ENCODE measurements around the gene HSDL2.
"Not testable (repeated sequence)": the region's sequence is repeated elsewhere in the genome, so short reads cannot be mapped to it uniquely, and the experiment has no call there.

Gene HSDL2

DNA sequence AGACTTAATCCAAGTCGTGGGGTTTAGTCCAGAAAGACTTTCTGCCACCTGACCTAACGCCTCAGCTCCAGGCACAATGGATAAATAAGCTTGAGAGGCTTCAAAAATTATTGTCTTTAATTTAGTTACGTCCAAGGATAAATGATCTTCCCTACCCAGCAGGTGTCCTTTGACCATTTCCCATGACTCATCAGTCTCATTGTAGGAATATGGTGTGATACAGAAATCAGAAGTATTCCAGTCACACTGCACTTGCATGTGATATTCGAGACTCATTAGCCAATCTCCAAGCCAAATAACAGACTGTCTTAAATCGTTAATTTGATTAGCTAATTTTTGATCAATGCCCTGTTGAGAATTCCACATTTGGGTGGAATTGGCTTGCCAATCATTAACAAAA is 13.2 kb downstream of the HSDL2 start:
- H3K27ac Mint-ChIP-seq, H3K9me3 Mint-ChIP-seq, H3K27me3 Mint-ChIP-seq, H3K4me3 Mint-ChIP-seq, DNase-seq, CTCF ChIA-PET, H3K36me3 Mint-ChIP-seq, H3K4me1 Mint-ChIP-seq: not testable (repeated sequence)

- CTCF ChIA-PET, result no interaction called here
- Mint-ChIP-seq H3K4me3 (no peak overlapping the region), H3K27ac (no peak overlapping the region), H3K36me3 (peaks cover 7% of the 10 kb centered on the region), H3K27me3 (no peaks in the 10 kb centered on the region), H3K9me3 (peaks cover 13% of the 10 kb centered on the region), H3K4me1 (no peaks in the 10 kb centered on the region)
- no peak for DNase-seq
Measured at GRCh38 chr9:112396416-112396815, 16.5 kb downstream of the HSDL2 start.

GRCh38 chr9:112396872-112397271 is 17.0 kb downstream of the HSDL2 start:
- Mint-ChIP-seq H3K27ac (no peak overlapping the region), H3K36me3 (peaks cover 7% of the 10 kb centered on the region), H3K9me3 (peaks cover 13% of the 10 kb centered on the region), H3K27me3 (no peaks in the 10 kb centered on the region), H3K4me3 (no peak overlapping the region), H3K4me1 (no peaks in the 10 kb centered on the region)
- CTCF ChIA-PET, result no interaction called here
- no peak for DNase-seq

- peaks cover 13% of the 10 kb centered on the region for H3K36me3 Mint-ChIP-seq
- H3K4me3 Mint-ChIP-seq, result no peak overlapping the region
- DNase-seq, result no peak
- CTCF ChIA-PET, result no interaction called here
- H3K9me3 Mint-ChIP-seq, result peaks cover 13% of the 10 kb centered on the region
- no peak overlapping the region for H3K27ac Mint-ChIP-seq
- H3K4me1 Mint-ChIP-seq, result no peaks in the 10 kb centered on the region
- H3K27me3 Mint-ChIP-seq, result no peaks in the 10 kb centered on the region
Measured at GRCh38 chr9:112401175-112401815, 21.4 kb downstream of the HSDL2 start.

GRCh38 chr9:112403614-112404201 is 23.8 kb downstream of the HSDL2 start:
- Mint-ChIP-seq H3K27me3 (no peaks in the 10 kb centered on the region), H3K4me3 (no peak overlapping the region), H3K27ac (no peak overlapping the region), H3K4me1 (no peaks in the 10 kb centered on the region), H3K36me3 (peaks cover 13% of the 10 kb centered on the region), H3K9me3 (peaks cover 4% of the 10 kb centered on the region)
- DNase-seq, result no peak
- CTCF ChIA-PET, result interaction anchor here (0.5 kb wide), 1 partner anchor 10 kb away, joined by 3 read pairs; no protein-coding TSS in a partner anchor

DNA sequence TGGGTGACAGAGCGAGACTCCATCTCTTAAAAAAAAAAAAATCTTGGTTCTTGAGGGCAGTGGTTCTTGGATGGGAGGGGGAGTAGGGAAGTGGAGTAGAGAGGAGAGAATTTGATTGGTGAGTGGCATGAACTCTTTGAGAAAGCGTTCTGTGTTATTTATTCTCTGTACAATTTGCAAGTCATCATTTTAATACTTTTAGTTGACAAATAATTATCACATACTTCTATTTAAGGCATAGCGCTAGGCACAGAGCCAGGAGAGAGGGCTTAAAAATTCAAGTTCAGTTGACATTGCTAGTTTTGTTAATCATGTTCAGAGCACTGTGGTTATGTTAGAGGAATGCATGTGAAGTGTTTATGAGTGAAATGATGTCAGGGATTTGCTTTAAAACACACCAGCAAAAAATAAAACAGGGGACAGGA is 24.6 kb downstream of the HSDL2 start:
- CTCF ChIA-PET, result no interaction called here
- no peaks in the 10 kb centered on the region for H3K9me3 Mint-ChIP-seq
- H3K27me3 Mint-ChIP-seq, result no peaks in the 10 kb centered on the region
- no peak overlapping the region for H3K4me3 Mint-ChIP-seq
- DNase-seq, result no peak
- H3K36me3 Mint-ChIP-seq, result peaks cover 13% of the 10 kb centered on the region
- H3K27ac Mint-ChIP-seq, result no peak overlapping the region
- H3K4me1 Mint-ChIP-seq, result no peaks in the 10 kb centered on the region

DNA sequence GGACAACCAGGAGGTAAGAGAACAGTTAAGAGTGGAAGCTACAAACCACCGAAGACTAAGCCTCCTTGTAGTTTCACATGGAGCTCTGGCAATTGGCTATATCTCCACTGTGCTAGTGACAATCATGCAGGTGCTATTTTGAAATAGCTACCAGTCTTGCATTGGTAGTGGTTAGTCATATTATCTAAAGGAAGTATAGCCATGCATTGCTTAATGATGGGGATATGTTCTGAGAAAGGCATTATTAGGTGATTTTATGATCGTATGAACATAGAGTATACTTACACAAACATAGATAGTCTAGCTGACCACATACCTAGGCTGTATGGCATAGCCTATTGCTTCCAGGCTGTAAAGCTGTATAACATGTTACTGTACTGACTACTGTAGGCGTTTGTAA is 28.4 kb downstream of the HSDL2 start:
- peaks cover 14% of the 10 kb centered on the region for H3K36me3 Mint-ChIP-seq

GRCh38 chr9:112408819-112409218 is 28.9 kb downstream of the HSDL2 start:
- Mint-ChIP-seq H3K27ac (no peak overlapping the region), H3K27me3 (no peaks in the 10 kb centered on the region), H3K36me3 (peaks cover 14% of the 10 kb centered on the region), H3K4me3 (no peak overlapping the region), H3K9me3 (no peaks in the 10 kb centered on the region), H3K4me1 (no peaks in the 10 kb centered on the region)
- no peak for DNase-seq
- CTCF ChIA-PET, result interaction anchor here (0.6 kb wide), 1 partner anchor 495 kb away, joined by 3 read pairs; no protein-coding TSS in a partner anchor

More for the DNA sequence above, 28.4 kb downstream of the HSDL2 start:
- Mint-ChIP-seq H3K9me3 (no peaks in the 10 kb centered on the region), H3K27ac (no peak overlapping the region), H3K27me3 (no peaks in the 10 kb centered on the region), H3K4me3 (no peak overlapping the region), H3K4me1 (no peaks in the 10 kb centered on the region)
- no peak for DNase-seq
- CTCF ChIA-PET, result no interaction called here

- Mint-ChIP-seq H3K4me1 (no peaks in the 10 kb centered on the region), H3K36me3 (peaks cover 14% of the 10 kb centered on the region), H3K27me3 (no peaks in the 10 kb centered on the region), H3K9me3 (no peaks in the 10 kb centered on the region), H3K27ac (no peak overlapping the region), H3K4me3 (no peak overlapping the region)
- no peak for DNase-seq
- CTCF ChIA-PET, result no interaction called here
Measured at GRCh38 chr9:112409758-112410157, 29.9 kb downstream of the HSDL2 start.

DNA sequence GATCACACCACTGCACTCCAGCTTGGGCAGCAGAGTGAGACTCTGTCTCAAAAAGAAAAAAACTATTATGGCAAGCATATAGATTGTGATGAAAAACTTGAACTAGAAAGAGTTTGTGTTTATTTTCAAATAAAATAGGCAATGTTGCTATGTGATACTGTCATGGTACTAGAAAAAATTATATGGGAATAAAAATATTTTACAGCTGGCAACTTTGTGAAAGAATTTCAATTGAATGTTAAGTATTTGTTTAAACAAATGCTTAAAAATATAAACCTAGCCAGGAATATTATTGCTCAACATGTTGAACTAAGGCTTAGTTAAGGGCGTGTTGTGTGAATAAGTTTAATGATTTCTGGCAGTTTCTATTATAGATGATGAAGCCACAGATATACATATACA is 31.7 kb downstream of the HSDL2 start:
- CTCF ChIA-PET, result no interaction called here
- no peaks in the 10 kb centered on the region for H3K27me3 Mint-ChIP-seq
- no peak for DNase-seq

GRCh38 chr9:112413728-112414127 is 33.8 kb downstream of the HSDL2 start:
- CTCF ChIA-PET, result interaction anchor here (0.8 kb wide), 1 partner anchor 10 kb away, joined by 3 read pairs; no protein-coding TSS in a partner anchor
- H3K9me3 Mint-ChIP-seq, H3K36me3 Mint-ChIP-seq, DNase-seq, H3K27ac Mint-ChIP-seq, H3K27me3 Mint-ChIP-seq, H3K4me1 Mint-ChIP-seq, H3K4me3 Mint-ChIP-seq: not testable (repeated sequence)

More for the DNA sequence above, 31.7 kb downstream of the HSDL2 start:
- Mint-ChIP-seq H3K4me1 (no peaks in the 10 kb centered on the region), H3K9me3 (no peaks in the 10 kb centered on the region), H3K4me3 (no peak overlapping the region), H3K27ac (no peak overlapping the region), H3K36me3 (peaks cover 10% of the 10 kb centered on the region)

- no peak overlapping the region for H3K4me3 Mint-ChIP-seq
- H3K4me1 Mint-ChIP-seq, result no peaks in the 10 kb centered on the region
- H3K27me3 Mint-ChIP-seq, result no peaks in the 10 kb centered on the region
- H3K27ac Mint-ChIP-seq, result no peak overlapping the region
- CTCF ChIA-PET, result no interaction called here
- peaks cover 5% of the 10 kb centered on the region for H3K36me3 Mint-ChIP-seq
- no peak for DNase-seq
- no peaks in the 10 kb centered on the region for H3K9me3 Mint-ChIP-seq
Measured at GRCh38 chr9:112420208-112420607, 40.3 kb downstream of the HSDL2 start.

DNA sequence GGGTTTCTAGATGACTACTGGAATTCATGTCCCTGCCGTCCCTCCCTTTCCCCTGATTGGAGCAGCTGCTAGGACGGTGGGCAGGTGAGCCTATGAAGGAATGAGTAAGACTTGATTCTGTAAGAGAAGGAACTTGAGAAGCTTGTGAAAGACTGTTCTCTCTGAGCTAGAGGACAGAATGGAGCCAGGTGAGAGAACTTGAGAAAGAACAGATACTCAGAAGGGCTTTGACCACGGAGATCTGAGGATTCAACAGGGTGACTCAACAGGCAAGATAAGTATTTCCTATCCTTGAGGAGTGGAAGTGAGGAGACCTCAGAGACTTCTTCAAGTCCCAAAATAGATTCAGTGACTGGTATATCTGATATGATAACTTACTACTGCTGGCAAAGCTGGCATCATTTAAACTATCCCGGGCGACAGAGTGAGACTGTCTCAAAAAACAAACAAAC is 41.9 kb downstream of the HSDL2 start:
- H3K27ac Mint-ChIP-seq, result no peak overlapping the region
- H3K4me1 Mint-ChIP-seq, result no peaks in the 10 kb centered on the region
- no peaks in the 10 kb centered on the region for H3K9me3 Mint-ChIP-seq
- CTCF ChIA-PET, result no interaction called here
- peaks cover 5% of the 10 kb centered on the region for H3K36me3 Mint-ChIP-seq
- DNase-seq, result no peak
- no peak overlapping the region for H3K4me3 Mint-ChIP-seq
- H3K27me3 Mint-ChIP-seq, result no peaks in the 10 kb centered on the region

- CTCF ChIA-PET, result no interaction called here
- DNase-seq, result no peak
- Mint-ChIP-seq H3K4me3 (no peak overlapping the region), H3K4me1 (no peaks in the 10 kb centered on the region), H3K27ac (no peak overlapping the region), H3K36me3 (peaks cover 5% of the 10 kb centered on the region), H3K9me3 (no peaks in the 10 kb centered on the region), H3K27me3 (no peaks in the 10 kb centered on the region)
Measured at GRCh38 chr9:112422417-112423148, 42.7 kb downstream of the HSDL2 start.

DNA sequence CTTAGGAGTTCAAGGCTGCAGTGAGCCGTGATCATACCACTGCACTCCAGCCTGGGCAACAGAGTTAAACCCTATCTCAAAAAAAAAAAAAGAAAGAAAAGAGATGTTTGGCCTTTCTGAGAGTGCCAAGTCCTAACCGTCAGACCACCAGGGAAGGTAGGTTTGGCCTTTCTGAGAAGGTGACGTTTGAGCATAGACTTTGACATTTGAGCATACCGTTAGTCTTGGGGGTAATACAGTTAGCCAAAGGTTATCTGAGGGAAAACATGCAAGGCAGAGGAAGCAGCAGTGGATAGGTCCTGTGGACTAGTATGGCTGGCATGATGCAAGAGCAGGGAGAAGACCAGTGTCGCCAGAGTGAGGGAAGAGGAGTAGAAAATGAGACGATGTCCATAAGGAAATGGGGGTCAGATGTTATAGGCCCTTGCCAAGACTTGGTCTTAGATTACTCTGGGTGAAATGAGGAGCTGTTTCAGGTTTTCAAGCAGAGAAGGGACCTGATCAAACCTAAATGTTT is 50.2 kb downstream of the HSDL2 start:
- peaks cover 5% of the 10 kb centered on the region for H3K36me3 Mint-ChIP-seq
- H3K27me3 Mint-ChIP-seq, result no peaks in the 10 kb centered on the region
- no peaks in the 10 kb centered on the region for H3K4me1 Mint-ChIP-seq
- H3K27ac Mint-ChIP-seq, result no peak overlapping the region
- CTCF ChIA-PET, result no interaction called here
- no peak overlapping the region for H3K4me3 Mint-ChIP-seq
- H3K9me3 Mint-ChIP-seq, result no peaks in the 10 kb centered on the region
- no peak for DNase-seq
